ENCODE results near the gene ECE1. TPM values are rescaled to one million over a fixed set of nuclear protein-coding genes. Genes with fewer than 3 reads are reported as not detected.

ECE1 gene
- total RNA-seq, 1 experiment from 2014 or later, result 192 TPM

GRCh38 chr1:21305155-21305899 is 15.1 kb upstream of the ECE1 start:
- Histone ChIP-seq H3K4me3 (ENCODE audit: low read depth in 2 of 2, low read length in 2 of 2) (no peak overlapping the region), H3K36me3 (ENCODE audit: control insufficient read depth, insufficient read depth, low read length) (no peaks in the 10 kb centered on the region), H3K27ac (ENCODE audit: low read length) (peak overlapping the region; percentile 60; the same call in 1 of the 2 replicates), H3K9me3 (ENCODE audit: control insufficient read depth, insufficient read depth, low read depth, low read length) (no peaks in the 10 kb centered on the region), H3K4me1 (ENCODE audit: control insufficient read depth, insufficient read depth, low read length) (peaks cover 65% of the 10 kb centered on the region), H3K27me3 (ENCODE audit: control insufficient read depth, insufficient read depth, low read length) (no peaks in the 10 kb centered on the region)
- BruUV-seq (replicated peaks), result no TSS peak
- no peak for TF ChIP-seq POLR2AphosphoS5 (IDR thresholded peaks at IDR 0.05; ENCODE audit: low read depth, low read length)
- no peak for TF ChIP-seq TCF7L2 (IDR thresholded peaks at IDR 0.05; ENCODE audit: low read depth, low read length)
- TF ChIP-seq CTCF (IDR thresholded peaks at IDR 0.05), result no peak
- no peak for TF ChIP-seq SIN3A (IDR thresholded peaks at IDR 0.05; ENCODE audit: borderline replicate concordance, insufficient read depth, low read depth, low read length)
- TF ChIP-seq REST (IDR thresholded peaks at IDR 0.05; ENCODE audit: insufficient read depth in 1 of 2, low read depth in 2 of 2, low read length in 1 of 2), result no peak
- CTCF ChIA-PET, result interaction anchor here (1.0 kb wide), 1 partner anchor 39 kb away, joined by 3 read pairs; no protein-coding TSS in a partner anchor
- in situ Hi-C loops (cut with HindIII; ENCODE audit: low pct_unique_long_range_greater_than_20kb, low sequenced_read_pairs), result no loop called here
- ATAC-seq (no peak), DNase-seq (ENCODE audit: low read depth, low spot score) (no peak)
- intact Hi-C loops (cut with micrococcal nuclease; ENCODE audit: unreplicated experiment), result no loop called here
- POLR2A ChIA-PET, result interaction anchor here (0.6 kb wide), 1 partner anchor 45 kb away, joined by 3 read pairs; no protein-coding TSS in a partner anchor

GRCh38 chr1:21304488-21304887 is 14.2 kb upstream of the ECE1 start:
- no peak for TF ChIP-seq CTCF (IDR thresholded peaks at IDR 0.05)
- CTCF ChIA-PET, result no interaction called here
- DNase-seq (ENCODE audit: low read depth, low spot score), result no peak
- Histone ChIP-seq H3K27ac (ENCODE audit: low read length) (no peak overlapping the region), H3K27me3 (ENCODE audit: control insufficient read depth, insufficient read depth, low read length) (no peaks in the 10 kb centered on the region), H3K4me3 (ENCODE audit: low read depth in 2 of 2, low read length in 2 of 2) (no peak overlapping the region), H3K9me3 (ENCODE audit: control insufficient read depth, insufficient read depth, low read depth, low read length) (no peaks in the 10 kb centered on the region), H3K4me1 (ENCODE audit: control insufficient read depth, insufficient read depth, low read length) (peaks cover 57% of the 10 kb centered on the region), H3K36me3 (ENCODE audit: control insufficient read depth, insufficient read depth, low read length) (no peaks in the 10 kb centered on the region)
- in situ Hi-C loops (cut with HindIII; ENCODE audit: low pct_unique_long_range_greater_than_20kb, low sequenced_read_pairs), result no loop called here
- POLR2A ChIA-PET, result no interaction called here
- BruUV-seq (replicated peaks), result no TSS peak
- intact Hi-C loops (cut with micrococcal nuclease; ENCODE audit: unreplicated experiment), result loop anchor here (5.0 kb wide), 1 partner anchor 33 kb away; no protein-coding TSS in a partner anchor
- no peak for ATAC-seq
